ENCODE data around the gene ENTPD6. TPM values are rescaled to one million over a fixed set of nuclear protein-coding genes. Genes with fewer than 3 reads are reported as not detected.

ENTPD6 gene
- polyA plus RNA-seq, 1 donor from 2014 or later = 143 TPM

DNA sequence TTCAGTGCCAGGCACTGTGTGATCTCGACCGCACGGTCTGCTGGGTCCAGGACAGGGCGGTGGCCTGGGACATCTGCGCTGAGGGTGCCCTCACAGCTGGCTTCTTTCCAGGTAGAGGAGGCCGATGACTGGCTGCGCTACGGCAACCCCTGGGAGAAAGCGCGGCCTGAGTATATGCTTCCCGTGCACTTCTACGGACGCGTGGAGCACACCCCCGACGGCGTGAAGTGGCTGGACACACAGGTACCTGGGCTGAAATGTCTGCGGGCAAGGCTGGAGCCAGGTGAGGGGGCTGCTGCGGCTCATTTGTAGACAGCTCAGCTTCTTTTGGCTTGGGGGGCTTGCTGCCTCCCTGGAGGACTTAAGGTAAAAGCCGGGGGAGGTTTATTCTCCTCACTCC is 79.0 kb downstream of the ENTPD6 start:
- no peaks in the 10 kb centered on the region for H3K9me2 ChIP-seq (ENCODE audit: insufficient read depth, low read length)
- no peaks in the 10 kb centered on the region for H4K20me1 ChIP-seq (ENCODE audit: insufficient read depth)
- peaks cover 7% of the 10 kb centered on the region for H3K36me3 ChIP-seq (ENCODE audit: insufficient read depth, low read length)
- no peaks in the 10 kb centered on the region for H3K27me3 ChIP-seq (ENCODE audit: insufficient read depth, low read depth, low read length)
- no peak overlapping the region for H3K4me3 ChIP-seq (ENCODE audit: low read length)
- H3K9ac ChIP-seq (ENCODE audit: low read length) = no peak overlapping the region
- no peaks in the 10 kb centered on the region for H3K9me3 ChIP-seq (ENCODE audit: low read length)
- no peak overlapping the region for H3K4me2 ChIP-seq (ENCODE audit: low read length)
- H3F3A ChIP-seq (ENCODE audit: insufficient read depth, low read length, poor library complexity, severe bottlenecking) = no peaks in the 10 kb centered on the region
- no peak overlapping the region for H3K27ac ChIP-seq (ENCODE audit: low read length)
- TF ChIP-seq RAD21 (conservative IDR thresholded peaks at IDR 0.05) = no peak
- TF ChIP-seq SMC3 (conservative IDR thresholded peaks at IDR 0.05; ENCODE audit: poor library complexity) = no peak
- no peak for TF ChIP-seq EZH2 (IDR thresholded peaks at IDR 0.05; ENCODE audit: borderline replicate concordance, insufficient read depth, low read length, poor library complexity, severe bottlenecking)
- TF ChIP-seq POLR2AphosphoS5 (IDR thresholded peaks at IDR 0.05) = no peak
- TF ChIP-seq MXI1 (conservative IDR thresholded peaks at IDR 0.05; ENCODE audit: poor library complexity, severe bottlenecking) = no peak
- TF ChIP-seq TAF1 (IDR thresholded peaks at IDR 0.05; ENCODE audit: low read depth) = no peak
- TF ChIP-seq, protein P1, sequence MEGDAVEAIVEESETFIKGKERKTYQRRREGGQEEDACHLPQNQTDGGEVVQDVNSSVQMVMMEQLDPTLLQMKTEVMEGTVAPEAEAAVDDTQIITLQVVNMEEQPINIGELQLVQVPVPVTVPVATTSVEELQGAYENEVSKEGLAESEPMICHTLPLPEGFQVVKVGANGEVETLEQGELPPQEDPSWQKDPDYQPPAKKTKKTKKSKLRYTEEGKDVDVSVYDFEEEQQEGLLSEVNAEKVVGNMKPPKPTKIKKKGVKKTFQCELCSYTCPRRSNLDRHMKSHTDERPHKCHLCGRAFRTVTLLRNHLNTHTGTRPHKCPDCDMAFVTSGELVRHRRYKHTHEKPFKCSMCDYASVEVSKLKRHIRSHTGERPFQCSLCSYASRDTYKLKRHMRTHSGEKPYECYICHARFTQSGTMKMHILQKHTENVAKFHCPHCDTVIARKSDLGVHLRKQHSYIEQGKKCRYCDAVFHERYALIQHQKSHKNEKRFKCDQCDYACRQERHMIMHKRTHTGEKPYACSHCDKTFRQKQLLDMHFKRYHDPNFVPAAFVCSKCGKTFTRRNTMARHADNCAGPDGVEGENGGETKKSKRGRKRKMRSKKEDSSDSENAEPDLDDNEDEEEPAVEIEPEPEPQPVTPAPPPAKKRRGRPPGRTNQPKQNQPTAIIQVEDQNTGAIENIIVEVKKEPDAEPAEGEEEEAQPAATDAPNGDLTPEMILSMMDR (IDR thresholded peaks at IDR 0.05; ENCODE audit: poor library complexity, severe bottlenecking) = no peak
- TF ChIP-seq EP300 (conservative IDR thresholded peaks at IDR 0.05; ENCODE audit: poor library complexity, severe bottlenecking) = no peak
- TF ChIP-seq, protein P2, sequence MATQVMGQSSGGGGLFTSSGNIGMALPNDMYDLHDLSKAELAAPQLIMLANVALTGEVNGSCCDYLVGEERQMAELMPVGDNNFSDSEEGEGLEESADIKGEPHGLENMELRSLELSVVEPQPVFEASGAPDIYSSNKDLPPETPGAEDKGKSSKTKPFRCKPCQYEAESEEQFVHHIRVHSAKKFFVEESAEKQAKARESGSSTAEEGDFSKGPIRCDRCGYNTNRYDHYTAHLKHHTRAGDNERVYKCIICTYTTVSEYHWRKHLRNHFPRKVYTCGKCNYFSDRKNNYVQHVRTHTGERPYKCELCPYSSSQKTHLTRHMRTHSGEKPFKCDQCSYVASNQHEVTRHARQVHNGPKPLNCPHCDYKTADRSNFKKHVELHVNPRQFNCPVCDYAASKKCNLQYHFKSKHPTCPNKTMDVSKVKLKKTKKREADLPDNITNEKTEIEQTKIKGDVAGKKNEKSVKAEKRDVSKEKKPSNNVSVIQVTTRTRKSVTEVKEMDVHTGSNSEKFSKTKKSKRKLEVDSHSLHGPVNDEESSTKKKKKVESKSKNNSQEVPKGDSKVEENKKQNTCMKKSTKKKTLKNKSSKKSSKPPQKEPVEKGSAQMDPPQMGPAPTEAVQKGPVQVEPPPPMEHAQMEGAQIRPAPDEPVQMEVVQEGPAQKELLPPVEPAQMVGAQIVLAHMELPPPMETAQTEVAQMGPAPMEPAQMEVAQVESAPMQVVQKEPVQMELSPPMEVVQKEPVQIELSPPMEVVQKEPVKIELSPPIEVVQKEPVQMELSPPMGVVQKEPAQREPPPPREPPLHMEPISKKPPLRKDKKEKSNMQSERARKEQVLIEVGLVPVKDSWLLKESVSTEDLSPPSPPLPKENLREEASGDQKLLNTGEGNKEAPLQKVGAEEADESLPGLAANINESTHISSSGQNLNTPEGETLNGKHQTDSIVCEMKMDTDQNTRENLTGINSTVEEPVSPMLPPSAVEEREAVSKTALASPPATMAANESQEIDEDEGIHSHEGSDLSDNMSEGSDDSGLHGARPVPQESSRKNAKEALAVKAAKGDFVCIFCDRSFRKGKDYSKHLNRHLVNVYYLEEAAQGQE (IDR thresholded peaks at IDR 0.05; ENCODE audit: borderline replicate concordance) = no peak
- no peak overlapping the region for H2AFZ ChIP-seq (ENCODE audit: low read depth, low read length)
- H3K79me2 ChIP-seq (replicated peaks; ENCODE audit: insufficient read depth, low read length) = no peaks in the 10 kb centered on the region

DNA sequence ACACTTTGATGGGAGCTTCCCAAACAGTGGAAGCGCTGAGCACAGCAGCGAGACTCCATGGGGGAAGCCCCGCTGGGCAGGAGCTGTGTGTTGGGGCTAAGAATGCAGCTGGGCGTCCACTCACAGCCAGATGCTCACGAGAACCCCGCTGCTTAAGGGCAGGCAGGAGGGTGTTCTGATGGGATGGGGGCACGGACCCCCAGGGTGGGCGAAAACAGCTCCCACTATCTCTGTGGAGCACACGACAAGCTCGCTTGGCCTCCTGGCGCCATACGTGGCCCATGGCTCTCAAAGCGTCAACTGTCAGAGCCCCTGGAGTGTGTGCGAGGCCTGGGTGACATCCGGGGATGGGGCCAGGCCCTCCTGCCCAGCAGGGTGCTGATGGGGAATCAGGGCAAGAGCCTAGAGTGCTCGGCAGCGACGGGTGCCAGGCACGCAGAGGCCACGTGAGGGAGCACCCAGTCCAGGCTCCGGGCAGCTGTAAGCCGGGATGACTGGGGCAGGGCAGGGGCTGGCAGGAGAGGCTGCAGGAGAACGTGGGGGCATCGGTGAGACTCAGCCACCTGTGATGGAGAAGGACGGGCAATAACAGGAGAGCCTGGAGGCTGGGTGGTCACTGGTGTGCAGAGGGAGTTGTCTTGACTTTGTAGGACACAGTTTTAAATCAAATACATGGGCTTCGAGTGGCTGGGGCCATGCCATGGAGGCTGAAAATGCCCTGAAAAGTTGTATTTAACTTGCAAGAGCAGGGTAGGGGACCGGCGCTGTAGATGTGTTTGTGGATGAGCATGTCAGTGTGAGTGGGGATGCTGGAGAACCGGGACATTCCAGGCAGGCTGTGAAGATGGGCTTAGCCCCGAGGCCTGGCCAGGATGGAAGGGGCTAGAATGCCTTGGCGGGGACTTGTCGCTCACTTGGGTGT is 79.6 kb downstream of the ENTPD6 start:
- Histone ChIP-seq H3K9me2 (ENCODE audit: insufficient read depth, low read length) (no peaks in the 10 kb centered on the region), H3K4me2 (ENCODE audit: low read length) (no peak overlapping the region), H3F3A (ENCODE audit: insufficient read depth, low read length, poor library complexity, severe bottlenecking) (no peaks in the 10 kb centered on the region), H3K4me3 (ENCODE audit: low read length) (no peak overlapping the region), H3K27ac (ENCODE audit: low read length) (no peak overlapping the region), H3K79me2 (replicated peaks; ENCODE audit: insufficient read depth, low read length) (no peaks in the 10 kb centered on the region), H3K9ac (ENCODE audit: low read length) (no peak overlapping the region), H3K27me3 (ENCODE audit: insufficient read depth, low read depth, low read length) (no peaks in the 10 kb centered on the region), H2AFZ (ENCODE audit: low read depth, low read length) (no peak overlapping the region), H3K9me3 (ENCODE audit: low read length) (no peaks in the 10 kb centered on the region), H4K20me1 (ENCODE audit: insufficient read depth) (no peaks in the 10 kb centered on the region), H3K36me3 (ENCODE audit: insufficient read depth, low read length) (peaks cover 7% of the 10 kb centered on the region)
- no peak for TF ChIP-seq POLR2AphosphoS5 (IDR thresholded peaks at IDR 0.05)
- TF ChIP-seq, protein P2 (IDR thresholded peaks at IDR 0.05; ENCODE audit: borderline replicate concordance) = no peak
- no peak for TF ChIP-seq MXI1 (conservative IDR thresholded peaks at IDR 0.05; ENCODE audit: poor library complexity, severe bottlenecking)
- TF ChIP-seq TAF1 (IDR thresholded peaks at IDR 0.05; ENCODE audit: low read depth) = no peak
- no peak for TF ChIP-seq RAD21 (conservative IDR thresholded peaks at IDR 0.05)
- TF ChIP-seq SMC3 (conservative IDR thresholded peaks at IDR 0.05; ENCODE audit: poor library complexity) = no peak
- no peak for TF ChIP-seq EP300 (conservative IDR thresholded peaks at IDR 0.05; ENCODE audit: poor library complexity, severe bottlenecking)
- TF ChIP-seq EZH2 (IDR thresholded peaks at IDR 0.05; ENCODE audit: borderline replicate concordance, insufficient read depth, low read length, poor library complexity, severe bottlenecking) = no peak
- TF ChIP-seq, protein P1 (IDR thresholded peaks at IDR 0.05; ENCODE audit: poor library complexity, severe bottlenecking) = no peak
